ENCODE data around the gene ANKRD26.

DNA sequence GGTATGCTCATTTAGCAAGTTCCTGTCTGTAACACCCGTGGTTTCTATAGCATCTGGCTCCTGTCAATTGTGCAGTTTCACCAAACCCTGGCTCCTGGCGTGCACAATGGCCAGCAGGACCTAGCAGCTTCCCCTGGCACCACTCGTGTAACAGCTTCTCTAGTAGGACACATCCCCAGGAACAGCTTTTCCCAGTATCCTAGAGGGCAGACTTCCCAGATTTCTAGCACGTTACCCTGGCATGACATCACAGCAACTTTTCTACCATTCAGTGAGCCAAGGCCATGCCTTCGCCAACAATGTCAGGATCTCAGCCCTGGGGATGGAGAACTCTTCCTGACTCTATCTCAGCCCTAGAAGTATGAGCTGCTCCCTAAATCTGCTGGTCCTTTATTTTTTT lies 47.4 kb upstream of the ANKRD26 start:
- no peak for TF ChIP-seq CTCF (IDR thresholded peaks at IDR 0.05)
- no peak for TF ChIP-seq POLR2A (IDR thresholded peaks at IDR 0.05)

Data from Peyer's patch (tissue), 4 donors.